ENCODE data around the gene GATAD1.

DNA sequence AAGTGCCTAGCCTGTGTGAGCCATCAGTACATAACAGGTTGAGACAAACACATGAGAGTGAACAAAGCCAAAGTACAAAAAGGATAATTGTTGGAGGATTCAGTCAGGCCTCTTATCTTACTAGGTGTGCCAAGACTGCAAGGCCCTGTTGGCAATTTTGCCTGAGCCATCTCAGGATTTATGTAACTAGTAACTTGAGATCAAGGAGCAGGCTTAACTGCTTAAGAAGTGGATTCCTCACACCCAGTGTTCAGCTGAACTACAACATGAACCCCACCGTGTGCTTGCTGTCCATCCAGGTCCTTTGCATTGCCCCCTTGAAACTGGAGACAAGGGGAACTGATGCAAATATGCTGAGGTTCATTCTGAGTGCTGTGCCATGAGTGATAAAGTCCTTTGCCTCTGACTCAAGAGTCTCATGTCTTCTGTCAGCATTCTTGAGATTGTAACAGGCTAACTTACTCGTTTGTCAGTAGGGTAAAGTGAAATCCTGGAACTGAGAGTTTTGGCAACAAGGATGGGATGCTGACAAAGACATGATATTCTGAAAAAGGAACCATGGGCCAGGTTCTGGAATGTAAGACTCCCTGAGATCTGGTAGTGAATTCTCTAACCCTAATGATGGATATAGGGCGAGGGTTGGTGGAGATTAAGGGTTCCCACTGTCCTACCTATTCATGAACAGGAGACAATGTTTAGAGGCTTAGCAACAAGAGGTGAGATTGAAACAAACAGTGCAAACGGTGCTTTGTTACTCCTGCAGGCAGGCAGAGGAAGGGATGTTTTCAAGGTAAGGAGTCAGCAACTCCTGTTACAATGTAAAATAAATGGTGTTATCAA is 44.1 kb upstream of the GATAD1 start:
- TF ChIP-seq, protein P1, sequence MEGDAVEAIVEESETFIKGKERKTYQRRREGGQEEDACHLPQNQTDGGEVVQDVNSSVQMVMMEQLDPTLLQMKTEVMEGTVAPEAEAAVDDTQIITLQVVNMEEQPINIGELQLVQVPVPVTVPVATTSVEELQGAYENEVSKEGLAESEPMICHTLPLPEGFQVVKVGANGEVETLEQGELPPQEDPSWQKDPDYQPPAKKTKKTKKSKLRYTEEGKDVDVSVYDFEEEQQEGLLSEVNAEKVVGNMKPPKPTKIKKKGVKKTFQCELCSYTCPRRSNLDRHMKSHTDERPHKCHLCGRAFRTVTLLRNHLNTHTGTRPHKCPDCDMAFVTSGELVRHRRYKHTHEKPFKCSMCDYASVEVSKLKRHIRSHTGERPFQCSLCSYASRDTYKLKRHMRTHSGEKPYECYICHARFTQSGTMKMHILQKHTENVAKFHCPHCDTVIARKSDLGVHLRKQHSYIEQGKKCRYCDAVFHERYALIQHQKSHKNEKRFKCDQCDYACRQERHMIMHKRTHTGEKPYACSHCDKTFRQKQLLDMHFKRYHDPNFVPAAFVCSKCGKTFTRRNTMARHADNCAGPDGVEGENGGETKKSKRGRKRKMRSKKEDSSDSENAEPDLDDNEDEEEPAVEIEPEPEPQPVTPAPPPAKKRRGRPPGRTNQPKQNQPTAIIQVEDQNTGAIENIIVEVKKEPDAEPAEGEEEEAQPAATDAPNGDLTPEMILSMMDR (conservative IDR thresholded peaks at IDR 0.05) = no peak
- TF ChIP-seq ZFX (IDR thresholded peaks at IDR 0.05) = no peak
